Endothelial cell of umbilical vein (primary cell): ENCODE measurements around the gene MYL11. TPM values are rescaled to one million over a fixed set of nuclear protein-coding genes. Genes with fewer than 3 reads are reported as not detected.

Source experiments
- BruUV-seq: library from RNA; stranded (reverse); fragments of 400-500 nt; replicated peaks from 2 replicates; lab custom pipeline; 2021; lab: Mats Ljungman, UMichigan
- CTCF ChIA-PET: fragments of 300-600, 350-600 bp; sonication (Branson Sonifier 250); formaldehyde crosslinking; loops from one replicate; lab custom pipeline; 2021; ENCODE audit warnings: antibody characterized with exemption, inconsistent platforms; lab: Charles Lee
- POLR2A ChIA-PET: fragments of 300-600, 350-600 bp; sonication (Branson Sonifier 250); formaldehyde crosslinking; loops from one replicate; lab custom pipeline; 2021; ENCODE audit warnings: antibody characterized with exemption, inconsistent platforms; lab: Charles Lee
- DNase-seq: peaks from one replicate; pipeline ENCODE4 v3.0.0-alpha.2; 2011; ENCODE audit warnings: low read depth, low spot score
- FAIRE-seq: peaks from 2 replicates; lab custom pipeline; 2011; peaks lifted over from hg19 to GRCh38; lab: Jason Lieb, UNC
- H2AFZ ChIP-seq: 2 replicates; pipeline ENCODE4 v1.6.0; 2012; ENCODE audit warnings: low read depth, low read length, control low read depth, inconsistent platforms
- H3K27ac ChIP-seq: 2 replicates; pipeline ENCODE4 v1.5.1; 2011; ENCODE audit warnings: low read depth, mild to moderate bottlenecking, control low read depth, low read length, moderate library complexity; ENCODE audit not compliant: insufficient read depth
- H3K27me3 ChIP-seq, 2 experiments: 2 replicates each; pipeline versions ENCODE4 v1.6.0 to v1.6.1; 2011; ENCODE audit warnings: low read length in 2 of 2, mixed read lengths in 1 of 2; ENCODE audit not compliant: control insufficient read depth in 2 of 2, insufficient read depth in 2 of 2
- H3K36me3 ChIP-seq, 2 experiments: 2 replicates in 1 of 2; 3 replicates in 1 of 2; pipeline ENCODE4 v1.5.1; 2011; ENCODE audit warnings: low read length in 2 of 2, mild to moderate bottlenecking in 1 of 2, moderate library complexity in 1 of 2; ENCODE audit not compliant: control insufficient read depth in 2 of 2, insufficient read depth in 2 of 2; ENCODE audit errors: extremely low read depth in 1 of 2
- H3K4me1 ChIP-seq: 3 replicates; pipeline ENCODE4 v1.5.1; 2011; ENCODE audit warnings: mild to moderate bottlenecking, low read length; ENCODE audit not compliant: control insufficient read depth, insufficient read depth; ENCODE audit errors: extremely low read depth
- H3K4me2 ChIP-seq: 2 replicates; pipeline ENCODE4 v1.6.1; 2011; ENCODE audit warnings: low read length, control low read depth, mixed read lengths; ENCODE audit not compliant: insufficient read depth
- H3K4me3 ChIP-seq, 3 experiments: fragments of 200-600 bp in 1 of 3; sonication (generic), shearing (Covaris generic) in 1 of 3; replicated peaks in 1 of 3; 2 replicates each; pipeline ENCODE4 v1.5.1; 2011 to 2016; ENCODE audit warnings: control low read depth in 3 of 3, low read length in 3 of 3, mild to moderate bottlenecking in 2 of 3, inconsistent platforms in 1 of 3, low read depth in 1 of 3, moderate library complexity in 1 of 3; ENCODE audit not compliant: insufficient read depth in 1 of 3
- H3K79me2 ChIP-seq: 2 replicates; pipeline ENCODE4 v1.6.0; 2012; ENCODE audit warnings: low read length, inconsistent platforms; ENCODE audit not compliant: control insufficient read depth, insufficient read depth
- H3K9ac ChIP-seq: replicated peaks from 2 replicates; pipeline ENCODE3; 2011; ENCODE audit warnings: low read length, control low read depth; ENCODE audit not compliant: insufficient read depth; ENCODE audit errors: extremely low read depth
- H3K9me1 ChIP-seq: replicated peaks from 3 replicates; pipeline ENCODE4 v1.6.0; 2011; ENCODE audit warnings: mild to moderate bottlenecking, low read length; ENCODE audit not compliant: control insufficient read depth, insufficient read depth; ENCODE audit errors: extremely low read depth
- H3K9me3 ChIP-seq: replicated peaks from 2 replicates; pipeline ENCODE4 v1.5.1; 2012; ENCODE audit warnings: low read length, inconsistent platforms; ENCODE audit not compliant: control insufficient read depth, insufficient read depth
- H4K20me1 ChIP-seq: replicated peaks from 2 replicates; pipeline ENCODE3; 2011; ENCODE audit warnings: mild to moderate bottlenecking, low read length; ENCODE audit not compliant: control insufficient read depth, insufficient read depth; ENCODE audit errors: extremely low read depth
- EZH2 ChIP-seq: IDR thresholded peaks from 2 replicates; pipeline ENCODE4 v1.6.1; 2012; ENCODE audit warnings: borderline replicate concordance, low read depth, mild to moderate bottlenecking, moderate library complexity, low read length, inconsistent platforms; ENCODE audit not compliant: severe bottlenecking
- FOS ChIP-seq: IDR thresholded peaks from 2 replicates; pipeline ENCODE4 v1.6.1; 2011; ENCODE audit warnings: mild to moderate bottlenecking, low read length, moderate library complexity, borderline replicate concordance; ENCODE audit not compliant: insufficient read depth
- GATA2 ChIP-seq: IDR thresholded peaks from 2 replicates; pipeline ENCODE4 v1.7.0; 2011; ENCODE audit warnings: low read depth, mild to moderate bottlenecking, moderate library complexity, mixed read lengths, low read length; ENCODE audit not compliant: insufficient read length, insufficient read depth
- JUN ChIP-seq: IDR thresholded peaks from 2 replicates; pipeline ENCODE4 v1.6.1; 2011; ENCODE audit warnings: borderline replicate concordance, low read depth; ENCODE audit not compliant: insufficient read length, insufficient read depth
- MYC ChIP-seq: IDR thresholded peaks from one replicate; pipeline ENCODE4 v1.6.1; 2011; ENCODE audit warnings: mild to moderate bottlenecking, low read depth, low read length
- POLR2A ChIP-seq: IDR thresholded peaks from 2 replicates; pipeline ENCODE4 v1.6.1; 2012; ENCODE audit warnings: low read depth, mild to moderate bottlenecking, control low read depth, low read length
- POLR2AphosphoS5 ChIP-seq: IDR thresholded peaks from 2 replicates; pipeline ENCODE4 v1.6.1; 2012; ENCODE audit warnings: low read depth, mild to moderate bottlenecking, control low read depth, low read length, moderate library complexity; ENCODE audit not compliant: insufficient read depth
- dilution Hi-C: fragments of 300-500 bp; cut with MboI; formaldehyde crosslinking; loops from one replicate; pipeline ENCODE4 v1.15.0; 2019; ENCODE audit warnings: low sequenced_read_pairs; ENCODE audit not compliant: extremely low pct_ligation_motif_present
- intact Hi-C: fragments of 100-400 bp; cut with micrococcal nuclease; formaldehyde crosslinking; loops from one replicate; pipeline ENCODE4 v1.10.0; 2022
- polyA plus RNA-seq, 4 experiments: library from polyadenylated mRNA; depleted of rRNA in 3 of 4; stranded (reverse) in 3 of 4; unstranded in 1 of 4; fragments of >200 nt; gene quantifications; 2 replicates each; pipeline versions ENCODE4 v1.2.1 to v1.2.3, GENCODE V29; 2011 to 2012; ENCODE audit warnings: missing spikeins in 1 of 4
- total RNA-seq: library from RNA; stranded (reverse); gene quantifications from 2 replicates; pipeline ENCODE4 v1.2.3, GENCODE V29; 2021
- TF ChIP-seq, protein P1 (sequence below), 2 donors: IDR thresholded peaks; 1 replicate in 1 of 2; 2 replicates in 1 of 2; pipeline ENCODE4 v1.5.1; 2011; ENCODE audit warnings: low read length in 2 of 2, mild to moderate bottlenecking in 2 of 2, moderate library complexity in 2 of 2, control low read depth in 1 of 2, inconsistent platforms in 1 of 2, low read depth in 1 of 2; ENCODE audit not compliant: insufficient read depth in 1 of 2; ENCODE audit errors: extremely low read depth in 1 of 2
- TF ChIP-seq, protein P2 (sequence below): IDR thresholded peaks from 2 replicates; pipeline ENCODE4 v1.6.1; 2011; ENCODE audit not compliant: insufficient read depth, insufficient read length

MYL11 gene
- total and polyA plus RNA-seq, 2 donors (not counting 3 experiments of a cell fraction or from before 2014, with no cell fraction given), result 1.3 TPM; not detected in 1

- H2AFZ ChIP-seq, result no peak overlapping the region
- peaks cover 48% of the 10 kb centered on the region for H3K79me2 ChIP-seq
- dilution Hi-C loops, result no loop called here
- intact Hi-C loops, result loop anchor here (1.0 to 2.0 kb wide), 6 partner anchors 8 to 289 kb away; partner anchors contain the start of genes FBRS and PRR14
- BruUV-seq, result no TSS peak
- POLR2A ChIA-PET, result interaction anchor here (0.9 to 1.5 kb wide), 3 partner anchors 16 to 39 kb away, joined by 3 to 7 read pairs (median 6); partner anchors contain the start of gene ZNF48
- no peaks in the 10 kb centered on the region for H3K9me1 ChIP-seq
- peak overlapping the region; percentile 37 for H3K27ac ChIP-seq
- FAIRE-seq (no peak), DNase-seq (no peak)
- H3K9ac ChIP-seq, result peak overlapping the region; percentile 53
- H4K20me1 ChIP-seq, result no peaks in the 10 kb centered on the region
- H3K4me1 ChIP-seq, result peaks cover 24% of the 10 kb centered on the region
- H3K36me3 ChIP-seq, result peaks cover 4% of the 10 kb centered on the region in 2 experiments
- CTCF ChIA-PET, result interaction anchor here (1.0 to 3.1 kb wide), 6 partner anchors 25 to 246 kb away, joined by 3 to 12 read pairs (median 8); partner anchors contain the start of genes DCTPP1, ZNF48 and ZNF688
- no peak for TF ChIP-seq EZH2
- no peak for TF ChIP-seq MYC
- no peak for TF ChIP-seq GATA2
- TF ChIP-seq, protein P1, sequence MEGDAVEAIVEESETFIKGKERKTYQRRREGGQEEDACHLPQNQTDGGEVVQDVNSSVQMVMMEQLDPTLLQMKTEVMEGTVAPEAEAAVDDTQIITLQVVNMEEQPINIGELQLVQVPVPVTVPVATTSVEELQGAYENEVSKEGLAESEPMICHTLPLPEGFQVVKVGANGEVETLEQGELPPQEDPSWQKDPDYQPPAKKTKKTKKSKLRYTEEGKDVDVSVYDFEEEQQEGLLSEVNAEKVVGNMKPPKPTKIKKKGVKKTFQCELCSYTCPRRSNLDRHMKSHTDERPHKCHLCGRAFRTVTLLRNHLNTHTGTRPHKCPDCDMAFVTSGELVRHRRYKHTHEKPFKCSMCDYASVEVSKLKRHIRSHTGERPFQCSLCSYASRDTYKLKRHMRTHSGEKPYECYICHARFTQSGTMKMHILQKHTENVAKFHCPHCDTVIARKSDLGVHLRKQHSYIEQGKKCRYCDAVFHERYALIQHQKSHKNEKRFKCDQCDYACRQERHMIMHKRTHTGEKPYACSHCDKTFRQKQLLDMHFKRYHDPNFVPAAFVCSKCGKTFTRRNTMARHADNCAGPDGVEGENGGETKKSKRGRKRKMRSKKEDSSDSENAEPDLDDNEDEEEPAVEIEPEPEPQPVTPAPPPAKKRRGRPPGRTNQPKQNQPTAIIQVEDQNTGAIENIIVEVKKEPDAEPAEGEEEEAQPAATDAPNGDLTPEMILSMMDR (IDR thresholded peaks at IDR 0.05; ENCODE audit: extremely low read depth in 1 of 2, insufficient read depth in 1 of 2, low read depth in 1 of 2, low read length in 2 of 2), result peak in 1 of 2 donors; percentile 12
- TF ChIP-seq POLR2AphosphoS5, result peak; percentile 68
- TF ChIP-seq, protein P2, sequence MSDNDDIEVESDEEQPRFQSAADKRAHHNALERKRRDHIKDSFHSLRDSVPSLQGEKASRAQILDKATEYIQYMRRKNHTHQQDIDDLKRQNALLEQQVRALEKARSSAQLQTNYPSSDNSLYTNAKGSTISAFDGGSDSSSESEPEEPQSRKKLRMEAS, result no peak
- TF ChIP-seq POLR2A, result peak; percentile 40
- TF ChIP-seq FOS, result no peak
- TF ChIP-seq JUN, result no peak
- peak overlapping the region; percentile 49 to 83 (median 70) for H3K4me3 ChIP-seq
- no peaks in the 10 kb centered on the region for H3K9me3 ChIP-seq
- H3K27me3 ChIP-seq, result no peaks in the 10 kb centered on the region
- H3K4me2 ChIP-seq, result no peak overlapping the region
Observed at GRCh38 chr16:30369938-30370455, 4.6 kb upstream of the MYL11 start.
